Peyer's patch (tissue), 4 donors: ENCODE results near the gene GOLGA6L6. TPM values are rescaled to one million over a fixed set of nuclear protein-coding genes. Genes with fewer than 3 reads are reported as not detected.
"Not testable (repeated sequence)": the region's sequence is repeated elsewhere in the genome, so short reads cannot be mapped to it uniquely, and the experiment has no call there.

Experiments used
- DNase-seq, 3 donors: peaks; one replicate each; pipeline ENCODE4 v3.0.0-alpha.2; 2017 to 2019
- H3K27ac ChIP-seq, 4 donors: fragments of 200-600 bp; sonication (generic); one replicate each; pipeline ENCODE4 v1.5.1; 2016 to 2019
- H3K27me3 ChIP-seq, 2 donors: fragments of 200-600 bp; sonication (generic); one replicate each; pipeline ENCODE4 v1.5.1; 2019
- H3K36me3 ChIP-seq, 3 donors: fragments of 200-600 bp; sonication (generic); one replicate each; pipeline ENCODE4 v1.5.1; 2016 to 2019
- H3K4me1 ChIP-seq, 4 donors: fragments of 200-600 bp; sonication (generic); one replicate each; pipeline ENCODE4 v1.5.1; 2016 to 2019
- H3K4me3 ChIP-seq, 4 donors: fragments of 200-600 bp; sonication (generic); 1 replicate in 3 of 4; 2 replicates in 1 of 4; pipeline ENCODE4 v1.5.1; 2016 to 2019; ENCODE audit warnings: mild to moderate bottlenecking in 1 of 4
- H3K9me3 ChIP-seq, 4 donors: fragments of 200-600 bp; sonication (generic); one replicate each; pipeline ENCODE4 v1.5.1; 2016 to 2019; ENCODE audit warnings: mild to moderate bottlenecking in 1 of 4
- total RNA-seq, 4 donors: library from RNA; depleted of rRNA; stranded (reverse); fragments of >200 nt; gene quantifications; one replicate each; pipeline ENCODE4 v1.1.0, GENCODE V29; 2016

GOLGA6L6 gene, protein sequence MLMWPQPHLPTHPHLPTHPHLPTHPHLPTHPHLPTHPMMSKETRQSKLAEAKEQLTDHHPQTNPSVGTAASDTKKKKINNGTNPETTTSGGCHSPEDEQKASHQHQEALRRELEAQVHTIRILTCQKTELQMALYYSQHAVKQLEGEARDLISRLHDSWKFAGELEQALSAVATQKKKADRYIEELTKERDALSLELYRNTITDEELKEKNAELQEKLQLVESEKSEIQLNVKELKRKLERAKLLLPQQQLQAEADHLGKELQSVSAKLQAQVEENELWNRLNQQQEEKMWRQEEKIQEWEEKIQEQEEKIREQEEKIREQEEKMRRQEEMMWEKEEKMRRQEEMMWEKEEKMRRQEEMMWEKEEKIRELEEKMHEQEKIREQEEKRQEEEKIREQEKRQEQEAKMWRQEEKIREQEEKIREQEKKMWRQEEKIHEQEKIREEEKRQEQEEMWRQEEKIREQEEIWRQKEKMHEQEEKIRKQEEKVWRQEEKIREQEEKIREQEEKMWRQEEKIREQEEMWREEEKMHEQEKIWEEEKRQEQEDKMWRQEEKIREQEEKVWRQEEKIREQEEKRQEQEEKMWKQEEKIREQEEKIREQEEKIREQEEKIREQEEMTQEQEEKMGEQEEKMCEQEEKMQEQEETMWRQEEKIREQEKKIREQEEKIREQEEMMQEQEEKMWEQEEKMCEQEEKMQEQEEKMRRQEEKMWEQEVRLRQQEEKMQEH
- total RNA-seq, result not detected

DNA sequence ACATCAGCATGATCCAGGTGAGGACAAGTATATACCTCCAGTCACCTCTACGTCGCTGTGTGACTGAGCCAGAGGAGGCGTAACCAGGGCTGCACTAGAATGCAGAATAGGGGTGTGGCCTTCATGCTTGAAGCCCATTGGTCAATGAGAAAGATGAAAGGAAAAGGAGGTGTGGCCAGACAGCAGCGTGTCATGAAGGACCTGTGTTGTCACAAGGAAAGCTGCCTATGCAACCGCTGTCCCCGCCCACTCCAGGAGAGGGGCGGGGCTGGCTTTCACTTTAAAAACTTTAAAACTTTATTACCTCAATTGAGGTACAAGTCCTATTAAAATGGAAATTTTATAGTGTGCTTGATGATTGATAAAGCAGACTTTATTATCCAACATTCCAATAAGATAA, at the start of gene GOLGA6L6:
TSS of gene GOLGA6L6 (minus strand) at position 101 of the 400 bp plus-strand sequence. CDS start at position 10, 91 bp downstream.
- not testable (repeated sequence) for H3K27me3 ChIP-seq, H3K27ac ChIP-seq, DNase-seq, H3K9me3 ChIP-seq, H3K36me3 ChIP-seq, H3K4me1 ChIP-seq, H3K4me3 ChIP-seq

DNA sequence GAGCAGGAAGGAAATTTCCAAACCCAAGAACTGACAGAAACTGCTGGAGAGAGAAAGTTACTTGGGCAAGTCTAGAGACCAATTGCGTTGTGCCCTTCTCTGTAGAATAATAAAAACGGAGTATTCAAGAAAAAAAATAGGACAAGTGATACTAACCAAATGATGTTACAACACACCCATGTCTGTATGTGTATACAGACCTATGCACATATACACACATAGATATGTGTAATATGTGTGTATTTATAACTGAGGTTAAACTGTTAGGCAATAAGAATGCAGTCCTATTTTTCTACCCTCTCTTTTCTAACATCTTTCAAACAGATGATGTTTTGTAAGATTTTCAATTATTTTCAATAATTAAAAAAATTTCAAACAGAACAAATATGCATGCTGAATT, 48.5 kb upstream of the GOLGA6L6 start:
- not testable (repeated sequence) for H3K4me1 ChIP-seq, H3K9me3 ChIP-seq, H3K4me3 ChIP-seq, DNase-seq, H3K27me3 ChIP-seq, H3K27ac ChIP-seq, H3K36me3 ChIP-seq

DNA sequence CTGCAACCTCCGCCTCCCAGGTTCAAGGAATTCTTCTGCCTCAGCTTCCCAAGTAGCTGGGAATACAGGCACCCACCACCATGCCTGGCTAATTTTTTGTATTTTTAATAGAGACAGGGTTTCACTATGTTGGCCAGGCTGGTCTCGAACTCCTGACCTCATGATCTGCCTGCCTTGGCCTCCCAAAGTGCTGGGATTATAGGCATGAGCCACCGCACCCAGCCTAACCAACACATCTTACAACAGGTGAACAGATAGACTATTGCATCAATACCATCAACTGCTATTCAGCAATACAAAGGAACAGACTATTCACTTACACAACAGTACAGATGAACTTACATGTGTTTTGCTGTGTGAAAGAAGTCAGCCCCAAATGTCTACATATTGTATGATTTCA, 45.2 kb upstream of the GOLGA6L6 start:
- DNase-seq, H3K36me3 ChIP-seq, H3K27ac ChIP-seq, H3K4me3 ChIP-seq, H3K4me1 ChIP-seq, H3K27me3 ChIP-seq, H3K9me3 ChIP-seq: not testable (repeated sequence)

DNA sequence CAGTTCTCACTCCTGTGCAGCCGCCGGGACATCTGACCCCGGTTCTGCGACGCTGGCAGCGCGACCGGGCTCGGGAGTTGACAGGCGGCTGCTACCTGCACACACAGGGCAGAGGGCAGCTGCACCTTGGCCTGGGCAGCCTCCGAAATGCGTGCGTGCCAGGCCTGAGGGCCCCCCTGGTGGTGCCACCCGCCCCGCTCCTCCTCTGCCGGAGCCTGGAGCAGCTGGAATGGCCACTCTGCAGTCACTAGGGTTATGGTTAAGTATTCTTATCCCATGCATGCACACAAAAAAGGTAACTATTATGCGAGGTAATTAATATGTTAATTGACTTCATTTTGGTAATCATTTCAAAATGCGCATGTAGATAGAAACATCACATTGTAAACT, 41.1 kb upstream of the GOLGA6L6 start:
- not testable (repeated sequence) for H3K4me3 ChIP-seq, DNase-seq, H3K4me1 ChIP-seq, H3K36me3 ChIP-seq, H3K9me3 ChIP-seq, H3K27me3 ChIP-seq, H3K27ac ChIP-seq

DNA sequence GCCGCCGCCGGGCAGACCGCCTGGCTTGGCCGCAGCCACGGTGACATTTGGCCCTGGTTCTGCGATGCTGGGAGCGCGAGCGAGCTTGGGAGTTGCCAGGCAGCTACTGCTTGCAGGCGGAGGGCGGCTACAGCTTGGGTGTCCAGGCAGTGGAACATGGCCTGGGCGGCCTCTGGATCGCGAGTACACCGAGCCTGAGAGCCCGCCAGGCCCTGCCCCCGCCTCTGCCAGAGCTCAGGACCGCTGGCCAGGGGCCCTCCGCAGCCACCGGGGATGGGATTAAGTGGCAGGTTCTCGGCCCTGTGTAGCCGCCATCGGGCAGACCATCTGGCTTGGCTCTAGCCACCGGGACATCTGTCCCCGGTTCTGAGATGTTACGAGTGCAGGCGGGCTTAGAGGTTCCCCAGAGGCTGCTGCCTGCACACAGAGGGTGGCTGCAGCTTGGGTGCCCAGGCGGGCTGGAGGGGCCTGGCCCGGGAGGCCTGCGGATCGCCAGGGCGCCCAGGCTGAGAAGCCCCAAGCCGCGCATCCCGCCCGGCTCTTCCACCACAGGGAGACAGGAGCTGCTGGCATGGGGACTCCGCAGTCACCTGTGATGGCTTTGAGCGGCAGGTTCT, 40.6 kb upstream of the GOLGA6L6 start:
- H3K36me3 ChIP-seq, H3K9me3 ChIP-seq, H3K4me3 ChIP-seq, H3K27me3 ChIP-seq, H3K27ac ChIP-seq, DNase-seq, H3K4me1 ChIP-seq: not testable (repeated sequence)

DNA sequence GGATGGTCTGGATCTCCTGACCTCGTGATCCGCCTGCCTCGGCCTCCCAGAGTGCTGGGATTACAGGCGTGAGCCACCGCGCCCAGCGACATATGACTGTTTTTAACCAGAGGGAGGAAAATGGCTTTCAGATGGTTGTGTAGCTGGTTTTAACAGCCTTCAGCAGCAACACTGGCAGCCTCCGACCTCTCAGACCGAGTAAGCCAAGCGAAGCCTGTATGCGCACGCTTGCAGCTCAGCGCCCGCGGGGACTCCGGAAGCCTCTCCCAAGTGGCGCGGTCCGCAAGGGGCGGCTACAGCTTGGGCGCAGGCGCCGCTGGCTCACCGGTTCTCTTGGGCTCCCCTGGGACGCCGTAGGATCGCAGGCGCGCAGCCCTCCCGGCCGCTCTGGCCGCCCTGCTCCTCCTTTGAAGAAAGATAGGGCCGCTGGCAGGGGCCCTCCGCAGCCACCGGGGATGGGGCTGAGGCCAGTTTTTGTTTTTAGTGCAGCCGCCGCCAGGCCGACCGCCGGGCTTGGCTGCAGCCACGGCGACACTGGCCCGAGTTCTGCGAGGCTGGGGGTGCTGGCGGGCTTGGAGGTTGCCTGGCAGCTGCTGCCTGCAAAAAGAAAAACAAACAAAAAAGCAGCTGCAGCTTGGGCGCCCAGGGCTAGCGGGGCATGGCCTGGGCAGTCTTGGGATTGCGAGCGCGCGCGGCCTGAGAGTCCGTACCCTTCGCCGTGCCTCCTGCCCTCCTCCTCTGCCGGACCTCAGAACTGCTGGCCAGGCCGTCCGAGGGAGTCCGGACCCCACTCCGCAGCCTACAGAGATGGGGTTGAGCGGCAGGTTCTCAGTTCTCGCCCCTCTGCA, 39.9 kb upstream of the GOLGA6L6 start:
- not testable (repeated sequence) for H3K36me3 ChIP-seq, DNase-seq, H3K4me1 ChIP-seq

DNA sequence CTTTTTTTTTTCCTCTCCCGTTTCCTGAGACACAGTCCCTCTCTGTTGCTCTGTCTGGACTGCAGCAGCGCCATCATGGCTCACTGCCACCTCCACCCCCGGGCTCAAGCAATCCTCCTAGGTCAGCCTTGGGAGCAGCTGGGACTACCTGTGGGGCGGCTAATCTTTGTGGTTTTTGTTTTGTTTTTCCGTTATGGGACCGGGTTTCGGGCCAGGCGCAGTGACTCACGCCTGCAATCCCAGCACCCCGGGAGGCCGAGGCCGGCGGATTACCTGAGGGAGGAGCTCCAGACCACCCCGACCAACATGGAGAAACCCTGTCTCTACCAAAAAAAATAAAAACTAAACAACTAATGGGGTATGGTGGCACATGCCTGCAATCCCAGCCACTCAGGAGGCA, 38.1 kb upstream of the GOLGA6L6 start:
- not testable (repeated sequence) for H3K27me3 ChIP-seq, H3K4me1 ChIP-seq, H3K27ac ChIP-seq, H3K9me3 ChIP-seq, H3K4me3 ChIP-seq, DNase-seq, H3K36me3 ChIP-seq

More for the DNA sequence above, 39.9 kb upstream of the GOLGA6L6 start:
- not testable (repeated sequence) for H3K27ac ChIP-seq, H3K9me3 ChIP-seq, H3K4me3 ChIP-seq, H3K27me3 ChIP-seq

DNA sequence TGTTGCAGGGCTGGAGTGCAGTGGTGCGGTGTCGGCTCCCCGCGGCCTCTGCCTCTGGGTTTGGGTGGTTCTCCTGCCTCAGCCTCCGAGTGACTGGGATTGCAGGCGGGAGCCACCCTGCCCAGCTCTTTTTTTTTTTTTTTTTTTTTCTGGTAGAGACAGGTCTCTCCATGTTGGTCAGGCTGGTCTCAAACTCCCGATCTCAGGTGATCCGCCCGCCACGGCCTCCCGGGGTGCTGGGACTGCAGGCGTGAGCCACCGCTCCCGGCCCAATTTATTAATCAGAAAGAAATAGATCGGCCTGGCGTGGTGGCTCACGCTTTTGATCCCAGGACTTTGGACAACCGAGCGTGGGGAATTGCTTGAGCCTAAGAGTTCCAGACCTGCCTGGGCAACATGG, 9.7 kb upstream of the GOLGA6L6 start:
- not testable (repeated sequence) for H3K4me3 ChIP-seq, H3K27ac ChIP-seq, H3K9me3 ChIP-seq, H3K27me3 ChIP-seq, H3K4me1 ChIP-seq, DNase-seq, H3K36me3 ChIP-seq

DNA sequence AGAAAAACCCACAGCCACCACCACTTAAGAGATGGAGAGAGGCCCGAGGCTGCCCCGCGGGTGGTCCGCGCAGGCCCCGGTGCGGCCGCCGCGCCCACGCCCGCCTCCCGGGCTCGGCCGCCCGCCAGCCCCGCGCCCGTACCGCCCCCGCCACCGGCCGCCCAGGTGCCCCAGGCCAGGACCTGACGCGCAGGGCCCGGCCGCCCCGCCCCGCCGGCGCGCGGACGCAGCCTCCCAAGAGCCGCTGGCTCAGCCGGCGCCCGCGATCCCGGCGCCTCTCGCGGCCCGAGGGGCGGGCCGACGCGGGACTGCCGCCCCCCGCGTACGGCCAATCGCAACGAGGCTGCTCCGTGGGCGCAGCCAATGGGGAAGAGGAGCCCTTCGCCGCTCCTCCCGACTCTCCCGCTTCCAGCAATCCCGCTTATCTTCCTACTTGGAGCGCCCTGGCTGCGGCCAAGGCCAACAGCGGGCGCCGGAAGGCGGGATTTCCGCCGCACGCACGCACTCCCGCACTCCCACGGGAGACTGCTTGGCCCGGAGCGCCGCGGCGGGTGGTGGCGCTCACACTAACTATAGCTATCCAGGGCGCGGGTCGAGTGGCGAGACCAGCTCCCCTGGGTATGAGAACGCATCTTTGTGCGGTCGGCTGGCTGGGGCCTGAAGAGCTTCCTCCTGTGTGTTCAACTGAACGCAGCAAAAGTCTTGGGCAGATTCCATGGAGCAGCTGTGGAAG, 35.5 kb downstream of the GOLGA6L6 start:
- H3K4me3 ChIP-seq, H3K9me3 ChIP-seq, H3K27ac ChIP-seq, H3K36me3 ChIP-seq, H3K4me1 ChIP-seq, DNase-seq, H3K27me3 ChIP-seq: not testable (repeated sequence)

DNA sequence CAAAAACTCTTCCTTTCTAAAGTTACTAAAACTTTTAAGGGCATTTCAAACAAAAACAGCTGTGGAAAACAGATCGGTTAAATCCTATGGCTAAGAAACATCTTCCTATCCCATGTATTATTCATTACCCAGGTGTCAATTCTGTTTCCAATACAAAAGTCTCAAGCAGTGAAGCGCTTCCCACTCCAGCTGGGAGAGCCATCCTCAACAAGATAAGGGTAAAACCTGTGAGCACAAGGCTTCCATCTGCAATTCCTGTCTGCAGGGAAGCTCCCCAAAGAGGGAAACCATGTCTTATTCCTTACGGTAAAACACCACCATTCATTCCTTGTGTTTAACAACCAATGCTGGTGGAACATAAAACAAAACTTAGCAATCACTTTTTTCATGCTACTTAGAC, 38.8 kb downstream of the GOLGA6L6 start:
- H3K27ac ChIP-seq, H3K4me1 ChIP-seq, H3K27me3 ChIP-seq, H3K36me3 ChIP-seq, H3K4me3 ChIP-seq, H3K9me3 ChIP-seq, DNase-seq: not testable (repeated sequence)

DNA sequence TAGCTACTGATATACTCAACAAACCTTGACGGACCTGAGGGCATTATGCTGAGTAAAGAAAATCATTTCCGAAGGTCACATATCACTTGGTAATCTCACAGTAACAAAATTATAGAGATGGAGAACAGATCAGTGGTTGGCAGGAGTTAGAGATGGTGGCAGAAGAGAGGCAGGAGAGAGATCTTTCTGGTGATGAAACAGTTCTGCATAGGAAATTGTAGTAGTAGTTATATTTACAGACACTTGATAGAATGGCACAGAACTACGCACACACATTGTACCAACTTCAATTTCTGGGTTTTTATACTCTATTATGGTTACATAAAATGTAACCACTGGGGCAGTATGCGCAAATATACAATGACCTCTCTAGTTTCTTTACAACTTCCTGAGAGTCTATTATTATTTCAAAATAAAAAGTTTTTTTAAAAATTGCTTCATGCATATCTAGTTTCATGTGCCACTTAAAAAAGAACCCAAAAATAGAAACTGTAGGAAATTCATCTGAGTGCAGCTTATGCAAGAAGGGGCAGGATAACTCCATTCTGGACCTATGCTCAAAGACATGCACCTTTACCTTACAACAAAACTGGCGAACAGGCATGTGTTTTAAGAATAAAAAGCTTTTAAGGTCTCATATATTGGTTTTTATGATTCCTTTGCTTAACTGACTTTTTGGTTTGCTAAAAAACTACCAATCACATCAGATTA, 39.9 kb downstream of the GOLGA6L6 start:
- not testable (repeated sequence) for DNase-seq, H3K36me3 ChIP-seq, H3K9me3 ChIP-seq, H3K27me3 ChIP-seq, H3K4me1 ChIP-seq, H3K27ac ChIP-seq, H3K4me3 ChIP-seq

DNA sequence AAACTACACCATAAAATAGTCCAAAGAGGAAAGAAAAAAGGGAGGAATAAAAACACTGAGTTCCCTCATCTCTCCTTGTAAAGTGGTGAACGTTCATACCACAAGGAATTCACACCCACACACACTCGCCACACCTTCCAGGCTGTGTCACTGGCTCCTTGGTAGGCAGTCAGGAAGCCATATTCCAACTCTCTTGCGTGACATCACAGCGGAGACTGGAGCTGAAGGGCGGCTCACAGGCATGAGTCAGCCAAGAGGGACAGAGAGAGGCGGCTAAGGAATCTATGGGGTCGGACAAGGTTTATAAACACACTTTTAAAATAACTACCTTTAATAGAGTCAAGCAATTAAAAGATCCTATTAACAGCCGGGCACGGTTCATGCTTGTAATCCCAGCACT, 43.8 kb downstream of the GOLGA6L6 start:
- not testable (repeated sequence) for H3K4me3 ChIP-seq, H3K4me1 ChIP-seq

DNA sequence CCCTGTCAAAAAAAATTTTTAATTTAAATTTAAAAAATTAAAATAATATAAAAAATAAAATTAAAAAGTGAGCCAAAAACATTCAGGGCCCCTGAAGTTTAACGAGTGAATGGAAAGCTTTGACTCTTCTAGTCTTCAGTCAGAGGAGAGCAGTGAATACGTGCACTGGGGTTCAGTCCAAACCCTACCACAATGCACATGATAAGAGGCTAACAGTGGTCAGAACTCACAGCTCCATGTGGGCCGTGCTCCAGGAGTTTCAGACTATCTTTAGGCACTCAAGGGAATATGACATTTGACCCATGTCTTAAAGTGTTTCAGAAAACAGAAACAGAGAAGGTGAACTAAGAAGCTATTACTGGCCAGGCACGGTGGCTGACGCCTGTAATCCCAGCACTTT, 48.6 kb downstream of the GOLGA6L6 start:
- DNase-seq, H3K36me3 ChIP-seq, H3K4me3 ChIP-seq, H3K27me3 ChIP-seq, H3K27ac ChIP-seq, H3K4me1 ChIP-seq, H3K9me3 ChIP-seq: not testable (repeated sequence)

More for the DNA sequence above, 43.8 kb downstream of the GOLGA6L6 start:
- not testable (repeated sequence) for H3K27ac ChIP-seq, H3K36me3 ChIP-seq, H3K9me3 ChIP-seq, H3K27me3 ChIP-seq, DNase-seq
